Activated T-helper 1 cell treated with Interleukin-2 at 50 U/mL for 16 hours (primary cell): ENCODE measurements around the gene MAP4.
"Not testable (repeated sequence)": the region's sequence is repeated elsewhere in the genome, so short reads cannot be mapped to it uniquely, and the experiment has no call there.

Experiments
- DNase-seq: peaks from one replicate; pipeline ENCODE4 v3.0.0-alpha.2; 2020; ENCODE audit warnings: low read depth

MAP4 gene

DNA sequence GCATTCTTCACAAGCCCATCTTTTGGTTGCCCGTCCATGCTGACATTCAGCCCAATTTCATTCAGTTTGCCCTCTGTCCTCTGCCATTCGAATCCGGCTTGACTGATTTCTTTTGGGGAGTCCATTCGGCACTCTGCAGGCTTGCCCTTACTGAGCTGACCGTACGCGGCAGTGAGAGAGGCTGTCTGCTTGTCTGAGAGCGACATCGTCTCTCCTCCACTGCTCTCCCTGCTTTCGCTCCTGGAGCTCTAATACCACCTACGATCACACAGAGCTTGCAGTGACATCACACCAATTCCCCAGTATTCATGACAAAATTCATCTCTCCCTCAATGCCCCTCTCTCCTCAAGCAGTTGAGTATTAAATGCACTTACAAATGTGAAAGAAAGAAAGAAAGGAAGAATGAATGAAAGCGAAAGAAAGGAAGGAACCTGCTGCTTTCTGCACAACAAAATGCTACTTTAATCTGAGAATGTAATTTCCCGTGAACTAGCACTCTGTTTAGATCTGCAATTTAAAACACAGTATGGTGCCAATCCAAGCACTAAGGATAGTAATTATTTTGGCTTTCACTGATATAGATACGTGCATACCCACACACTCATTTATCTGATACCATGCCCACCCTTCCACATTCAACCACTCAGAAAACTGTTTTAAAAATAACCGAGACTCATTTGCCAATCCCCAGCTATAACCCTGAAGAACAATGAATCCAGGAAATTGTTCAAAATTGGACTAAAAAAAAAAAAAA, 123.8 kb downstream of the MAP4 start:
- DNase-seq: no peak

DNA sequence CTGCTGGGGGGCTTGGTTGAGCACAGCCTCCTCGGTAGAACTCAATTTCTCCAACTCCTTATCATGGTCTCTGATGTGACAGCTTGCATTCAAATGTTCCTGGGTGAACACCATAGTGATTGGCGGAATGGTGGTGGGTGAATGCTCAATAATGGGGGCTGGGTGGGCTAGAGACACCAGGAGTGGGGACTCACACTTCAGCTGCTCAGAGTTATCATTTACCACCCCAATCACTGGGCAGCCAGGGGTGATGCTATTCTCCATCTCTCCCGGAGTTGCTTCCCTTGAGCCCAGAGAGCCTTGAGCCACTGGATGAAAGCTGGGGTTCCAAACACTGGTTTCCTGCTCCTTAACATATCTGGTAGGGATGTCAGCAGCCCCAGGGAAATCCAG, 124.6 kb downstream of the MAP4 start:
- DNase-seq: no peak

DNA sequence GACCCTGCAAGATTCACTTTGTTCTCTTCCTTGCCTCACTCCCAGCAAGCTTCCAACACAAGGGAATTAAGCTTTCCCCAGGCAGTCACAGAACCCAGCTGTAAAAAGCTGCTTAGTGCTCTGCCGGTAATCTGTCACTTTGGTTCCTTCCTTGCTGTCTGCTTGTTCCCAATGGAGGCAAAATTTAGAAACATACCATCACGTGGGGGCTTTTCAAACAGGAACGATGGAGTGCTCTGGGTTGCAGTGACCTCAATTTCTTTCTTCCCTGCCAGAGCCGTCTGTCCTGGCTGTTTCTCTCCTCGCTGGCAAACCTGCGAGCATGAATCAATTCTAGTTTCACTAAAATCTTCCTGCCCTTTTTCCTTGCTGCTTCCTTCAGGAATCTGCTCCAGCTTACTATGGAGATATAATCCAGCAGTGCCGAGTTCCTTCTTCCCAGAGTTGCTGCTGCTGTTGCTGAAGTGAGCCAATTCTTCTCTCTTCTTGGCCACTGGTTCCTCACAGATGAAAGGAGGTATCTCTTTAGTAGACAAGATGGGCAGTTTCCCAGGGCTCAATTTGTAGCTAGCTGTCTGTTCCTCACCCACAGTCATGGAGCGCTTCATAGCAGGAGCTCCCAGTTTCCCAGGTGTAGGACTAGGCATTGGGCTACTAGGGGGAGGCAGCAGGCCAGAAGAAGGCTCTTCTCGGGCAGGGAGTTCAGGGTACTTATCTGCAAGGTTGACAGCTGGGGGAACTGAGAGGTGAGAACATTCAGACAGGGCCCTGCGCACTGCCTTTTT, 125.2 kb downstream of the MAP4 start:
- DNase-seq: no peak

DNA sequence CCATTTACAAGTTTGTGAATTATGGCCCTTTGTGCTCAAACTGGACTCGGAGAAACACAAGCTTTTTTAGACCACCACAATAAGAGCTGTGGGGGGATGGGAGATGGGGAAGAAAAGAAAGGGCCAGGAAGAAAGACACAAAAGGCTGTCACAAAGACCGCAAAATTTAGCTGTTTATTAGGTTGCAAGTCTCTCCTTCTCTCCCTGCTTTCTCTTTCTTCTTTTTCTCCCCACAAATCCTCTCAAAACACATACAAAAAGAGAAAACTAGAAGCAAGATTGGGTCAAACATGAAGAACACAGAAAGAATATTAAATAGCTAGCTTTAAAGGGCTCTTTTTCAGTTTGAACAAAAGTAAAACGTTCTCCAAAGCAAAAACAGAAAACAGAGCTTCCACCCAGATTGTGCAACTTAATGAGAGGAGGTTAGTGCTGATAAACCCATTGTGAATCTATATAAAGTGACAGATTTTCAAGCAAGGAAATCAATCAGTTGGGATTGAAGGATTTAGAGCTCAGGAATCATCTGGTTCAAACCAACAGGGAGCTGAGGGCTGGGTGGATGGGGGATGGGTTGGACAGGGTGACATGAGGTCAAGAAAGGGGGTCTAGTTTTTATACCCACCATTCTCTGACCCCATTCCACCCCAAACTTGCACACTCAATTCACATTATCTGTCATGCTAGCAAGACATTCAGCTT, 125.9 kb downstream of the MAP4 start:
- no peak for DNase-seq

DNA sequence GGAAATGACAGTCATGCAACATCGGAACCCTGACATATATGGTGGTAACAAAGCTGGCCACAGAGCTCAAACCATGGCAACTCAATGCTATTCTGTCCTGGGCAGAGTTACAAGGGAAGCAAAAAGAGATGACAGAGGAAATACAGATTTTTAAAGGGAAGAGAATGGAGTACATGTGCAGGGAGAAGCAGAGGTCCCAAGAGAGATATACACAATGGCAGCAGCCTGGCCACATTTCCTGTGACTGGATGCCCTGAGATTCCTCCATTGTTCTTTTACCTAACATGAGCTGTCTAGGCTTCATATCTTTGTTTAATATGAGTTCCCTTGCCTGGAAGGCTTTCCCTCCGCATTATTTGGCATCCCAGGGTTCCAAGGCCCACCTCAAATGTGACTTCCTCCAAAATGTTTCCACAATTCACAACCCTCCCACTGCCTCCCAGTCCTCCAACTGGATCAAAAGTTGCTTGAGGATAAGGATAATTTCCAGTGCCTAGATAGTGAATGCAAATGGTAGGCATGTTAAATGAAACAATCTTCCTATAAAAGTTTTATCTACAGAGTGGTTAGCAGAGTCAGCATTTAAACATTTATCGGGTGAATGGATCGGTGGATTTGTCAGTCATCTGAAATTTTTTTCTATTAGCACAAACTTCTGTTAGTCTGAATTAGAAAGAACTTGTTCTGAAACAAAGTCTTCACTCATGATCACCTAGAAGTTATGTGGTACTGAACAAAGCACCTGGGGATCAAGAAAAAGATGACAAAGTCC, 127.0 kb downstream of the MAP4 start:
- DNase-seq: no peak

DNA sequence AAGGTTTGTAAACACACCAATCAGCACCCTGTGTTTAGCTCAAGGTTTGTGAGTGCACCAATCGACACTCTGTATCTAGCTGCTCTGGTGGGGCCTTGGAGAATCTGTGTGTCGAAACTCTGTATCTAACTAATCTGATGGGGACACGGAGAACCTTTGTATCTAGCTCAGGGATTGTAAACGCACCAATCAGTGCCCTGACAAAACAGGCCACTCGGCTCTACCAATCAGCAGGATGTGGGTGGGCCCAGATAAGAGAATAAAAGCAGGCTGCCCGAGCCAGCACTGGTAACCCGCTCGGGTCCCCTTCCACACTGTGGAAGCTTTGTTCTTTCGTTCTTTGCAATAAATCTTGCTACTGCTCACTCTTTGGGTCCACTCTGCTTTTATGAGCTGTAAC, 128.2 kb downstream of the MAP4 start:
- not testable (repeated sequence) for DNase-seq

DNA sequence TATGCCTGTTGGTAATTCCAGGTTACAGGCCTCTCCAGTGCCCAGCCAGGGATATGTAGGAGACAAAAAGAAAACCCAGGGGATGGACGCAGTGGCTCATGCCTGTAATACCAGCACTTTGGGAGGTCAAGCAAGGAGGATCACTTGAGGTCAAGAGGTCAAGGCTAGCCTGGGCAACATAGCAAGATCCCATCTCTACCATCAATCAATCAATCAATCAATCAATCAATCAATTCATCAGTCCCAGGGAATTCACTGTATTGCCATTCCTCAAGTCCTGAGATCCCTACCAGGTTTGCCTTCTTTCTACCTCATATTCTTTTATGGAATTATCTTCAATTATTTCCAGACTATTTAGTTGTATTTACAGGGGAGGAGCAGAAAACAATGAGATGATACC, 131.0 kb downstream of the MAP4 start:
- DNase-seq: no peak

DNA sequence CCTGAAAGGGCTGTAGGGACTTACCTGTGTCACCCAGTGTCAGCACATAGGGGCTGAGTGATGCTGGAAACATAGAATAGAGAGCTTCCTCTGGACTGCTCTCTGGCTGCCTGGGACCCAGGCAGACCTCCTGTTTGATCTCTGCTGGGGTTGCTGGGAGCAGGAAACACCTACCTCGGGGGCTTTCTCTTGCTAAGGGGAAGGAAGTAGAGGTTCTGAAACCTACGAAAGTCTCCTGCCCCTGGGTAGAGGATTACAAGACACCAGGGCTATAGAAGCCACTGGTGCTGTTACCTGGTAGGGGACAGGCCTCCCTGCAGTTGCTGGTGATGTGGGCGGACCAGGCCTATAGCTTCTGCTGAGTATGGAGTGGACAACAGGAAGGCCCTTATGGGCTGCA, 131.6 kb downstream of the MAP4 start:
- no peak for DNase-seq

DNA sequence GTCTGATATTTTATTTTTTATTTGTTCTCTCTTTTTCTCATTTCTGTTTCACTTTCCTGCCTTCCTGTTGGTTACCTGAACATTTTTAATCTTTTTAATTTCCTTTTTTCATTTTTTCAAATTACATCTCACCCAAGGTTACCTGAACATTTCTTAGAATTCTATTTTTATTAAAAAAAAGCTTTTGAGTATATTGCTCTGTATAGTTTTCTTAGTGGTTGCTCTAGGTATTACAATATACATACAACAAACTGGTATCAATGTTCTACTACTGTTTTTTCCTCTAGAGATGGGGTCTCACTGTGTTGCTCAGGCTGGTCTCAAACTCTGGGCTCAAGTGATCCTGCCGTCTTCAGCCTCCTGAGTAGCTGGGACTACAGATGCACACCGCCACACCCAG, 133.9 kb downstream of the MAP4 start:
- no peak for DNase-seq

DNA sequence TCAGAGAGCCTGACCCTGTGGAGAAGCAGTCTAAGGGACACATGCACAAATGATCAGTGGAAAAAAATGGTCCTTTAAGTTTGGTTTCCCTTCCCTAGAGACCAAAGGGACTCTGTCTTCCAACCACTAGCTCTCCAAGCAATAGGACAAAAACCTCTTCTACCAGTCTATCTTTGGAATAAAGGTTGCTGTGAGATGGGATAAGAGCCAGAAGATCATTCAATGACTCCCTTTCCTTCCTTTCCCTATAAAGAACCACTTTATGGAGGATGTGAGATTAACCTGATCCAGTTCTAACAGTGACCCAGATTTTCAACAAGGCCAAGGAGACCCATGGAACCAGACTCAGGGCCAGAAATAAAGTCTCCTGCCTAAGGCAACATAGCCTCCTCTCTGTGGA, 138.5 kb downstream of the MAP4 start:
- DNase-seq: no peak

DNA sequence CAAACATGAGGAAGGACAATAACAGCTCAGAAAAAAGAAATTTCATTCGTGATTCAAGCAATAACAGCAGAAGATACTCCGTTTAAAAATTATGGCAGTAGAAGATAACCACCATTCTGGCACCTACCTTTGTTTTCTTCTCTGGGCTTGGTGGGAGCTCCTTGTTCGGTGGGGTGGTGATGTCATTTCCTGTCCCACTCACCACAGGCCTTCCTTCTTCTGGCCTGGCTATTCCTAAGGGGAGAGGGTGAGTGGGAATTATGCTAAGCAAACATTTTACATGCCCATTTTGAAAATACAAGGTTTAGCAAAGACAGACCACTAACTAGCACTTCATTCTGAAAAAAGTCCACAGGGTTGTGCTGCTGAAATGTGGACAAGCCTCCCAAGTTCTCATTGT, 138.9 kb downstream of the MAP4 start:
- no peak for DNase-seq

DNA sequence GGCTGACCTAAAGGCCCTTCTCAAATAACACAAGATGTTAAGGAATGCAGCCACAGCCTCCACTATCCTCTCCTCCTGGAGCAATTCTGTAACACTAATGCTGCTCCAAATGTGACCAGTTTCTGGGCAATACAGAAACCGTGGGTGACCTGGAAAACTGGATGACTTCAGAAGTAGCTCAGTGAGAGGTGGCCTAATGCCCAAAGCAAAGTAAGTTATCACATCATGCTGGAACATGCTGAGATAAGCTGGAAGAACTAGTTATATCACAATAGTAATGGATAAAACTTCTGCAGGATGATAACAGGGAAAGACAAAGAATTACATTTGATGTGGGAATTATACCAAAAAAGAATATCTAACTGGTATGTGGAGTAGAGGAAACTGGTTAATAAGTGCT, 141.3 kb downstream of the MAP4 start:
- DNase-seq: no peak

DNA sequence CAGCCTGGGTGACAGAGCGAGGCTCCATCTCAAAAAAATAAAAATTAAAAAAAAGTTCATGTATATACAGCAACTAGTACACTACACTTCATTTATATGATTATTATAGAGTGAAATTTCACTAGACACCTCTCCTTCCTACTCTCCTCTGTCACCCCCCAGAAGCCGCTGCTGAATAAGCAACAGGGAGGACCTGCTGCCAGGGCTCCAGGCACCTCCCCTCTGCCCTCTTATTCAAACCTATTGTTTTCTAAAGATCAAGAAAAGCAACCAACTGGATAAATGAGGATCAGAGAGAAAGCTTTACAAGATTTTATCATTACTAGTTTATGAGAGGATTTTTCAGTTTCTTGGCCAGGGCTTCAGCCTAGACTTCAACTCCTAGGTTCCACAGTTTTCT, 141.8 kb downstream of the MAP4 start:
- DNase-seq: no peak

DNA sequence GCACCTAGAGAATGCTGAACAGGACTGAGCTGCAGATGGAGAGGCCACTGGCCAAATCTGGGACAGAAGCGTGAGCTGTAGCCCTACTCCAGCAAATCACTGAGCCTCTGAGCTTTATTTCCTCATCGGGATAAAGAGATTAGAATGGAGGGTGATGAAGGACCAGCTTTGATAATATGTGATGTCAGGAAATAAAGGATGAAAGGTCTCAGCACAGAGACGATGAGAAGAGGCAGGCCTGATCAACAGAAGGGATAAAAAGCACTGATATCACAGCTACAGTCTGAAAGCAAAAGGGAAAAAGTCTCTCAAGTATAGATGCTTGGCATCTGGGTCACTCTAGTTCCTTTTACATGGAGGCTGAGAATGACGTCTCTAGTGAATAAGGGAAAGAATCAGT, 143.3 kb downstream of the MAP4 start:
- no peak for DNase-seq

DNA sequence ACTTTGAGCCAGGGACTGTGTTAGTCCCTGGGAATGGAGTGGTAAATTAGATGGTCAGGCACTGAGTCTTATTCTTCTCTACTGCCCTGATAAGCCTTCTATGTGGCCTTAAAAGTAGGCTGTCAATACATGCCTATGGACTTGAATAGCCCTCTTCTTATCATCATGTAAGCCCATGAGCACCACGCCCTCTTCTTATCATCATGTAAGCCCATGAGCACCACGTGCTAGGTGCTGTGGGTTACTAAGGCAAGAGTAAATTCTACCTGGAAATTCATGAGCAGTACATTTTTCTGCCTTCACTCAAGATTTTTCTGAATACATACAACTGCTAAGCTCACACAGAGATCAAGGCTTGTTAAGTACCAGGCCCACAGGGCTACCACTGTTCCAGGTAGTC, 144.8 kb downstream of the MAP4 start:
- no peak for DNase-seq

DNA sequence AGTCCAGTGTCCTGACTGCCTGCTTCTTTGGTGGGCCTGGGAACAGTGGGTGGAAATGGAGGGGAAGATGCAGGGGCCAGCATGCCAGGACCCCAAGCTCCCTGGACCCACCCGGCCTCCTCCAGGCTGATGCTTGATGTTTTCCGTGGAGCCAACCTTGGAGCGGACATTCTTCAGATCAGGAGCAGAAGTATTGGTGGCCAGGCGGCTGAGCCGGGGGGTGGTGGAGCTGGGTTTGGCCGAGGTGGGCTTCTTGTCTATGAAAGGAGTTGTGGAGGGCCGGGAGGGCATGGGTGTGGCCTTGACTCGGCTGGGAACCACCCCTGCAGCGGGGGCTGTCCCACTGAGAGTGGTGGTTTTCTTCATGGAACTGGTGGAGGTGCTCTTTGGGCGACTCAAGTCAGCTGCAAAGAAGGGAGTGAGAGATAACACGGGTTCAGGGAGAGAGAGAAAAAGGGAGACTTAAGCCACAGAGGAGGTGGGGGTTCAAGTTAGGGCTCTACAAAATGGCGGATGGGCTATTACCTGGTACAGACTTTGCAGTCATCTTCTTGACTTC, 145.4 kb downstream of the MAP4 start:
- DNase-seq: no peak

DNA sequence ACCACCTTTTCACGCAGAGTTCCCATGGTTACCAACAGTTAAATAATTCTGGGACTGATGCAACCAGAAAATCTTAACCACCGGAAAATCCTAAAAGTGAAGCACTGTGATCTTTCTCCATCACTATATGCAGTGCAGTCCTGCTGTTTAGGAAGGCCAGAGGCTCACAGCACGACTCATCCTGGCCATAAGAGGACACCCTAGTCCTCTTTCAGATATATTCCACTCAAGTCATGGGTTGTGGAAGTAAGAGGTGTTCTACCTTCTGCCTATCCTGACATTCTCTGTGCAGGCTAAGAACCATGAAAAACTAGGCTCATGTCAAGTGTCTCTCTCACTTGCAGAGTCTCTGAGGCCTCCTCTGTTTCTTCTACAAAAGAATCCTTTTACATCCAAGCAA, 146.1 kb downstream of the MAP4 start:
- no peak for DNase-seq

DNA sequence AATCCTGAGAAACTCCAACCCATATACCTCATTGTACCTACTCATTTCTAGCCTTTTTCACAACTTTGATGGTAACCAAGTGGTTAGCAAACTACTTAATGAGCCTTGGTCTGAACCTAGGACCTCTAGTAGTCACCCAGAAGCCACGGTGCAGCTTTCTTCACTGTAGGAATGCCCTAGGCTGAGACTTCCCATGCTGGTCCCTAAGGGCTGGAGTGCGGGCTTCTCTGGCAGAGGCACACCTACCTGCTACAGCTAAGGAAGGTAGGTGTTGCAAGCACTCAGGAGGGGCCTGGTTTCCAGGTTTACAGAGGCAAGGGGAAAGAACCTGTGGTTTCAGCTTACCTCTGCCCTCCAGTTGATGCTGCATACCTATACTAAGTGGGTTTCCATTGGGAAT, 147.9 kb downstream of the MAP4 start:
- DNase-seq: no peak

DNA sequence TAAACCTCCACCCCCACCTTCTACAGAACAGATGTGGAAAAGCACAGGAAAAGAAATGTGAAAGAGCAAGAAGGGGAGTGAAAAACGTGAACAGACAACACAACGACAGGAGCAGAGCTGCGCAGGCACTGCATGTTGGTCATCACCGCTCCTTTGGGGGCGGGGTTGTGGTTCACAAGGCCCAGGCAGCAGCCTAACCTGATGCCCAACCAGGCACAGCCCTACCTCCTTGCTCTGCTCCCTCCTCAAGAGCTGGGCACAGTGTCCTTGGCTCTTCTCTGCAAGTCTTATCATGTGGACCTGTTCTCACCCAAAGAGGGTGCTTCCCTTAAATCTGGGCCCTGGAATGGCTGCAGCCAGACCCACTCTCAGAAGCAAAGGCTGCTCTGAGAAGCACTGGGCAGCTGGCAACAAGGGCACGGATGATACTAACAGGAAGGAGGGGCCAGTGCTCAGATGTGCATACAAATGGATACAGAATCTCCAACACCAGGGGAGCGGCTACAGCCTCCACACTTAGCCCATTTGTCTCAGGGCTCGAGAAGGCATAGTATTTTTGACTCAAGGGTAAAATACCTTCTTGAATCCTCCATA, 148.7 kb downstream of the MAP4 start:
- no peak for DNase-seq

DNA sequence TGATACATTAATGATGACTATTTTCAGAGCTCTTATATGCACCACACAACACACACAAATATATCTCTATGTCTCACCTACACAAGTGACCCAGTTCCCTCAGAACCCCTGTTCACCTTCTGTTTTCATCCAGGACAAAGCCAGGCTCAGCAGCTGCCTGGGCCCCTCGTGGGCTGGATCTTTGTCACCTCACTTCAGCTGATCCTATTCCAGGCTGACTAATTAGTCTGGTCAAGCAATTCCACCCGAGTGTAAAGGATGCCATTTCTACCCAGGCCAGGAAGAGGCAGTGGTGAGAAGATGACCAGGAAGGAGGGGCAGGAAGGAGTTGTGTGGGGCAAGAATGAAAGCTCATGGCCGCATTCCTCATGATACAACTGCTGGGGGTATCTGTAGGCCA, 151.0 kb downstream of the MAP4 start:
- DNase-seq: no peak

DNA sequence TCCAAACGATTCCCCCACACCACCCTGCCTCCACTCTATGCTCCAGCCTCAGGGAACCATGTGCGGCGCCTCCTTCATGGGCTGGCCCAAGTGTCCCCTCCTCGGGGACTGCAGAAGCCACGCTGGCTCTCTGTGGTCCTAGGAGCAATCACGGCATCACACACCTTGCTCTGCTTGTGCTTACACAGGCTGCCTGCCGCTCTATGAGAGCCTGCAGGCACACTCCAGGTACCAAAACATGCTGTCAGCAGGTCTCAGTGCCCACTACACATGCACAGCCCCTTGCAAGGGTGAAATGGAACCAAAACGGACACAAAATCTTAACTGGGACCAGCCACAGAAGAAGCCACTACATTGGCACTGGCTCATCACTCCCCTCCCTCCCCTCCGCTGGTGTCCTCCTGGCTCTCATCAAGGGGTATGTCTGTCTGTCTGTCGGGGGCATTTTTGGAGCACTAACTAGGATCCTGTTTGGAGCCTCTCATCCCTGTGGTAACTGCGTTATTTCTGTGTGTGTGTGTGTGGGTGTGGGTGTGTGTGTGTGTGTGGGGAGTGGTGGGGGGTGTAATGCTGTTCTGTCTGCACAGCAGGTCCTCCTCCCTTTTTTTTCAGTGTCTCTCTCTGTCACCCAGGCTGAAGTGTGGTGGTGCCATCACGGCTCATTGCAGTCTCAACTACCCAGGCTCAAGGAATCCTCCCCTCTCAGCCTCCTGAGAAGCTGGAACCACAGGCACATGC, 152.7 kb downstream of the MAP4 start:
- no peak for DNase-seq
